Parathyroid adenoma (tissue), 2 donors: Measurements from ENCODE around the gene ASTN1.

ENCODE experiments used
- H2AFZ ChIP-seq: fragments of 300-600 bp; sonication (generic); one replicate; pipeline ENCODE4 v1.7.0; 2017; ENCODE audit warnings: antibody characterized with exemption, mild to moderate bottlenecking
- H3K27ac ChIP-seq: fragments of 300-600 bp; sonication (generic); one replicate; pipeline ENCODE4 v1.7.0; 2017
- H3K27me3 ChIP-seq: fragments of 300-600 bp; sonication (generic); one replicate; pipeline ENCODE4 v1.7.0; 2017; ENCODE audit warnings: low read length; ENCODE audit not compliant: control insufficient read depth, insufficient read depth
- H3K36me3 ChIP-seq: fragments of 300-600 bp; sonication (generic); one replicate; pipeline ENCODE4 v1.7.0; 2017; ENCODE audit warnings: low read length; ENCODE audit not compliant: control insufficient read depth, insufficient read depth
- H3K4me1 ChIP-seq: fragments of 300-600 bp; sonication (generic); one replicate; pipeline ENCODE4 v1.7.0; 2017; ENCODE audit warnings: control low read depth
- H3K4me2 ChIP-seq: fragments of 300-600 bp; sonication (generic); one replicate; pipeline ENCODE4 v1.7.0; 2017; ENCODE audit warnings: low read length
- H3K4me3 ChIP-seq: fragments of 300-600 bp; sonication (generic); one replicate; pipeline ENCODE4 v1.7.0; 2017; ENCODE audit warnings: low read depth, low read length
- H3K79me2 ChIP-seq: fragments of 300-600 bp; sonication (generic); one replicate; pipeline ENCODE4 v1.7.0; 2017; ENCODE audit warnings: control low read depth
- H3K9ac ChIP-seq: fragments of 300-600 bp; sonication (generic); one replicate; pipeline ENCODE4 v1.7.0; 2017; ENCODE audit warnings: mild to moderate bottlenecking
- H3K9me3 ChIP-seq: fragments of 300-600 bp; sonication (generic); one replicate; pipeline ENCODE4 v1.7.0; 2017; ENCODE audit warnings: low read length; ENCODE audit not compliant: control insufficient read depth
- CTCF ChIP-seq: fragments of 300-600 bp; sonication (generic); IDR thresholded peaks from one replicate; pipeline ENCODE4 v1.7.0; 2017; ENCODE audit warnings: antibody characterized with exemption, mild to moderate bottlenecking
- donor health status: primary hyperparathyroidism.

Gene ASTN1

GRCh38 chr1:177206831-177207355 lies 42.4 kb upstream of the ASTN1 start:
- no peak overlapping the region for H3K27ac ChIP-seq
- no peak overlapping the region for H3K4me2 ChIP-seq

GRCh38 chr1:177200290-177200689 lies 35.8 kb upstream of the ASTN1 start:
- Histone ChIP-seq H3K36me3 (no peaks in the 10 kb centered on the region), H2AFZ (no peak overlapping the region), H3K4me2 (no peak overlapping the region), H3K9me3 (no peaks in the 10 kb centered on the region), H3K27me3 (no peaks in the 10 kb centered on the region), H3K27ac (no peak overlapping the region), H3K9ac (no peak overlapping the region), H3K4me3 (no peak overlapping the region), H3K79me2 (no peaks in the 10 kb centered on the region), H3K4me1 (no peaks in the 10 kb centered on the region)
- TF ChIP-seq CTCF, result no peak

More at GRCh38 chr1:177206831-177207355, 42.4 kb upstream of the ASTN1 start:
- no peaks in the 10 kb centered on the region for H3K9me3 ChIP-seq
- no peaks in the 10 kb centered on the region for H3K4me1 ChIP-seq
- TF ChIP-seq CTCF, result no peak
- H3K27me3 ChIP-seq, result no peaks in the 10 kb centered on the region
- no peaks in the 10 kb centered on the region for H3K79me2 ChIP-seq
- no peak overlapping the region for H2AFZ ChIP-seq
- no peaks in the 10 kb centered on the region for H3K36me3 ChIP-seq
- no peak overlapping the region for H3K9ac ChIP-seq
- H3K4me3 ChIP-seq, result no peak overlapping the region

GRCh38 chr1:177198243-177198642 lies 33.7 kb upstream of the ASTN1 start:
- Histone ChIP-seq H3K4me2 (no peak overlapping the region), H3K79me2 (no peaks in the 10 kb centered on the region), H3K36me3 (no peaks in the 10 kb centered on the region), H3K4me3 (no peak overlapping the region), H3K9ac (no peak overlapping the region), H3K27ac (no peak overlapping the region), H3K27me3 (no peaks in the 10 kb centered on the region), H3K9me3 (no peaks in the 10 kb centered on the region), H3K4me1 (no peaks in the 10 kb centered on the region), H2AFZ (no peak overlapping the region)
- no peak for TF ChIP-seq CTCF

GRCh38 chr1:177190308-177190970 lies 25.9 kb upstream of the ASTN1 start:
- Histone ChIP-seq H3K79me2 (no peaks in the 10 kb centered on the region), H2AFZ (no peak overlapping the region), H3K9me3 (no peaks in the 10 kb centered on the region), H3K4me1 (no peaks in the 10 kb centered on the region), H3K9ac (no peak overlapping the region), H3K4me3 (no peak overlapping the region), H3K27ac (no peak overlapping the region), H3K27me3 (no peaks in the 10 kb centered on the region), H3K4me2 (no peak overlapping the region), H3K36me3 (no peaks in the 10 kb centered on the region)
- no peak for TF ChIP-seq CTCF

- Histone ChIP-seq H3K79me2 (no peaks in the 10 kb centered on the region), H3K9me3 (no peaks in the 10 kb centered on the region), H3K4me2 (no peak overlapping the region), H3K36me3 (no peaks in the 10 kb centered on the region), H3K27ac (no peak overlapping the region), H3K4me3 (no peak overlapping the region), H3K27me3 (no peaks in the 10 kb centered on the region), H3K9ac (no peak overlapping the region), H2AFZ (no peak overlapping the region), H3K4me1 (no peaks in the 10 kb centered on the region)
- no peak for TF ChIP-seq CTCF
Observed at GRCh38 chr1:177186639-177187038, 22.1 kb upstream of the ASTN1 start.
